Neural progenitor cell (in vitro differentiated cells): Measurements from ENCODE around the gene DCP2. TPM values are rescaled to one million over a fixed set of nuclear protein-coding genes. Genes with fewer than 3 reads are reported as not detected.

Experiments used
- DNase-seq: peaks from one replicate; pipeline ENCODE4 v3.0.0-alpha.2; 2016; ENCODE audit warnings: low spot score
- H2AFZ ChIP-seq: fragments of 200-600 bp; sonication (generic); replicated peaks from 2 replicates; pipeline ENCODE4 v1.6.1; 2016; ENCODE audit warnings: antibody characterized with exemption
- H3F3A ChIP-seq: fragments of 200-600 bp; sonication (generic); 2 replicates; pipeline ENCODE4 v1.6.1; 2016; ENCODE audit warnings: antibody characterized with exemption, low read depth
- H3K27ac ChIP-seq: fragments of 200-600 bp; sonication (generic); 2 replicates; pipeline ENCODE4 v1.5.1; 2016; ENCODE audit warnings: mild to moderate bottlenecking
- H3K27me3 ChIP-seq: fragments of 200-600 bp; sonication (generic); 2 replicates; pipeline ENCODE4 v1.6.1; 2016; ENCODE audit warnings: mild to moderate bottlenecking, moderate library complexity
- H3K36me3 ChIP-seq: fragments of 200-600 bp; sonication (generic); 2 replicates; pipeline ENCODE4 v1.5.1; 2016
- H3K4me1 ChIP-seq: fragments of 200-600 bp; sonication (generic); 2 replicates; pipeline ENCODE4 v1.6.1; 2016; ENCODE audit warnings: mixed run types
- H3K4me2 ChIP-seq: fragments of 200-600 bp; sonication (generic); 2 replicates; pipeline ENCODE4 v1.6.1; 2016
- H3K4me3 ChIP-seq: fragments of 200-600 bp; sonication (generic); 2 replicates; pipeline ENCODE4 v1.5.1; 2016
- H3K79me2 ChIP-seq: fragments of 200-600 bp; sonication (generic); 2 replicates; pipeline ENCODE4 v1.6.1; 2016; ENCODE audit warnings: low read depth
- H3K9ac ChIP-seq: fragments of 200-600 bp; sonication (generic); 2 replicates; pipeline ENCODE4 v1.6.1; 2016
- H3K9me3 ChIP-seq: fragments of 200-600 bp; sonication (generic); 2 replicates; pipeline ENCODE4 v1.5.1; 2016; ENCODE audit warnings: low read depth
- H4K20me1 ChIP-seq: fragments of 200-600 bp; sonication (generic); 2 replicates; pipeline ENCODE4 v1.6.1; 2016; ENCODE audit warnings: low read depth
- H3K27ac Mint-ChIP-seq: 3 replicates; pipeline ENCODE4 v1.8.0; 2021; ENCODE audit warnings: mixed read lengths
- H3K27me3 Mint-ChIP-seq: 2 replicates; pipeline ENCODE4 v1.8.0; 2022; ENCODE audit warnings: low read depth, mild to moderate bottlenecking, inconsistent platforms, moderate library complexity, mixed read lengths; ENCODE audit not compliant: insufficient read depth
- H3K36me3 Mint-ChIP-seq: 3 replicates; pipeline ENCODE4 v1.8.0; 2021; ENCODE audit warnings: mixed read lengths
- H3K4me1 Mint-ChIP-seq: 3 replicates; pipeline ENCODE4 v1.8.0; 2021; ENCODE audit warnings: mixed read lengths
- H3K4me3 Mint-ChIP-seq: 3 replicates; pipeline ENCODE4 v1.8.0; 2021; ENCODE audit warnings: mild to moderate bottlenecking, moderate library complexity, mixed read lengths
- H3K9me3 Mint-ChIP-seq: 3 replicates; pipeline ENCODE4 v1.8.0; 2020; ENCODE audit warnings: mixed read lengths
- CTCF ChIP-seq: fragments of 200-600 bp; sonication (generic); IDR thresholded peaks from 2 replicates; pipeline ENCODE4 v1.5.1; 2017; ENCODE audit warnings: antibody characterized with exemption, mild to moderate bottlenecking
- EZH2 ChIP-seq: fragments of 200-600 bp; sonication (generic); IDR thresholded peaks from 2 replicates; pipeline ENCODE4 v1.6.1; 2017; ENCODE audit warnings: antibody characterized with exemption, mild to moderate bottlenecking, moderate library complexity
- EZH2phosphoT487 ChIP-seq: fragments of 200-600 bp; sonication (generic); IDR thresholded peaks from 2 replicates; pipeline ENCODE4 v1.6.1; 2017; ENCODE audit warnings: antibody characterized with exemption
- total RNA-seq: library from RNA; depleted of rRNA; stranded (reverse); fragments of >200 nt; gene quantifications from 2 replicates; pipeline ENCODE4 v1.2.3, GENCODE V29; 2015; ENCODE audit warnings: low replicate concordance

The DCP2 gene
- total RNA-seq, 1 donor from 2014 or later = 174 TPM

GRCh38 chr5:113040672-113041260 is 64.2 kb downstream of the DCP2 start:
- H3K4me3 ChIP-seq = no peak overlapping the region
- no peaks in the 10 kb centered on the region for H3F3A ChIP-seq
- H3K4me1 Mint-ChIP-seq = peaks cover 11% of the 10 kb centered on the region
- no peak overlapping the region for H3K9ac ChIP-seq
- TF ChIP-seq EZH2phosphoT487 (no peak), CTCF (no peak), EZH2 (no peak)
- H3K27me3 Mint-ChIP-seq = peaks cover 7% of the 10 kb centered on the region
- H3K9me3 ChIP-seq = no peaks in the 10 kb centered on the region
- DNase-seq = no peak
- H3K36me3 Mint-ChIP-seq = no peaks in the 10 kb centered on the region
- H3K4me2 ChIP-seq = no peak overlapping the region
- no peak overlapping the region for H3K4me3 Mint-ChIP-seq
- H2AFZ ChIP-seq = no peak overlapping the region
- no peak overlapping the region for H3K27ac ChIP-seq
- no peaks in the 10 kb centered on the region for H3K36me3 ChIP-seq
- H3K4me1 ChIP-seq = no peaks in the 10 kb centered on the region
- no peaks in the 10 kb centered on the region for H3K27me3 ChIP-seq
- H3K27ac Mint-ChIP-seq = no peak overlapping the region
- H4K20me1 ChIP-seq = no peaks in the 10 kb centered on the region
- no peaks in the 10 kb centered on the region for H3K79me2 ChIP-seq
- no peaks in the 10 kb centered on the region for H3K9me3 Mint-ChIP-seq

- TF ChIP-seq EZH2phosphoT487 (no peak), CTCF (no peak), EZH2 (no peak)
- H3F3A ChIP-seq = no peaks in the 10 kb centered on the region
- H3K27ac ChIP-seq = no peak overlapping the region
- H3K27me3 Mint-ChIP-seq = peaks cover 5% of the 10 kb centered on the region
- H2AFZ ChIP-seq = no peak overlapping the region
- H3K4me3 Mint-ChIP-seq = no peak overlapping the region
- H3K9ac ChIP-seq = no peak overlapping the region
- no peaks in the 10 kb centered on the region for H3K27me3 ChIP-seq
- no peak overlapping the region for H3K4me2 ChIP-seq
- H3K36me3 Mint-ChIP-seq = peaks cover 3% of the 10 kb centered on the region
- DNase-seq = no peak
- H3K27ac Mint-ChIP-seq = no peak overlapping the region
- H3K9me3 Mint-ChIP-seq = no peaks in the 10 kb centered on the region
- no peaks in the 10 kb centered on the region for H3K36me3 ChIP-seq
- peaks cover 18% of the 10 kb centered on the region for H3K4me1 Mint-ChIP-seq
- no peaks in the 10 kb centered on the region for H3K9me3 ChIP-seq
- no peaks in the 10 kb centered on the region for H3K4me1 ChIP-seq
- H3K4me3 ChIP-seq = no peak overlapping the region
- H3K79me2 ChIP-seq = no peaks in the 10 kb centered on the region
- no peaks in the 10 kb centered on the region for H4K20me1 ChIP-seq
Observed at GRCh38 chr5:113042491-113043243, 66.1 kb downstream of the DCP2 start.

GRCh38 chr5:113043491-113043931 is 66.9 kb downstream of the DCP2 start:
- Mint-ChIP-seq H3K9me3 (no peaks in the 10 kb centered on the region), H3K4me1 (peaks cover 18% of the 10 kb centered on the region), H3K4me3 (no peak overlapping the region), H3K27ac (no peak overlapping the region), H3K36me3 (peaks cover 3% of the 10 kb centered on the region), H3K27me3 (peaks cover 4% of the 10 kb centered on the region)
- Histone ChIP-seq H3K4me3 (no peak overlapping the region), H4K20me1 (no peaks in the 10 kb centered on the region), H3K27me3 (no peaks in the 10 kb centered on the region), H3K9ac (no peak overlapping the region), H2AFZ (peak overlapping the region; percentile 32), H3K4me2 (no peak overlapping the region), H3K4me1 (no peaks in the 10 kb centered on the region), H3K9me3 (no peaks in the 10 kb centered on the region), H3F3A (no peaks in the 10 kb centered on the region), H3K79me2 (no peaks in the 10 kb centered on the region), H3K27ac (no peak overlapping the region), H3K36me3 (no peaks in the 10 kb centered on the region)
- peak; percentile 62 for TF ChIP-seq CTCF
- TF ChIP-seq EZH2phosphoT487 = no peak
- DNase-seq = peak; percentile 72
